K562 (cell line): ENCODE results near the gene NELFA. TPM values are rescaled to one million over a fixed set of nuclear protein-coding genes. Genes with fewer than 3 reads are reported as not detected.

Source experiments
- CBFA2T2 ChIP-seq: fragments of 450-650 bp; conservative IDR thresholded peaks from 2 replicates; pipeline ENCODE4 v1.6.1; 2017; ENCODE audit warnings: mild to moderate bottlenecking
- FOSL1 ChIP-seq: fragments of 200-800 bp; sonication (Bioruptor generic); conservative IDR thresholded peaks from 2 replicates; pipeline ENCODE4 v1.6.1; 2016; ENCODE audit warnings: missing genetic modification characterization, missing compliant biosample characterization
- KDM1A ChIP-seq, 2 experiments: fragments of 450-650 bp; IDR thresholded peaks; 2 replicates each; pipeline ENCODE4 v1.6.1; 2016; ENCODE audit warnings: mild to moderate bottlenecking in 2 of 2
- MGA ChIP-seq: fragments of 450-650 bp; IDR thresholded peaks from 2 replicates; pipeline ENCODE4 v1.6.1; 2016; ENCODE audit warnings: mild to moderate bottlenecking, moderate library complexity
- NR2C2 ChIP-seq, 2 experiments: fragments of 200-800 bp in 1 of 2; sonication (Bioruptor generic) in 1 of 2; sonication (generic) in 1 of 2; formaldehyde crosslinking in 1 of 2; IDR thresholded peaks; 2 replicates each; pipeline versions ENCODE4 v1.6.1 to v1.8.0; 2016 to 2022; ENCODE audit warnings: mild to moderate bottlenecking in 1 of 2, missing compliant biosample characterization in 1 of 2, missing genetic modification characterization in 1 of 2, missing genetic modification reagents in 1 of 2
- RERE ChIP-seq: sonication (generic); formaldehyde crosslinking; IDR thresholded peaks from 2 replicates; pipeline ENCODE4 v1.8.0; 2023; ENCODE audit warnings: missing genetic modification reagents, mild to moderate bottlenecking, borderline replicate concordance
- ZFP91 ChIP-seq: sonication (generic); formaldehyde crosslinking; IDR thresholded peaks from 2 replicates; pipeline ENCODE4 v1.8.0; 2022; ENCODE audit warnings: mild to moderate bottlenecking, missing genetic modification reagents
- polyA plus RNA-seq, 8 experiments: library from polyadenylated mRNA; depleted of rRNA in 4 of 8; stranded (reverse) in 5 of 8; unstranded in 3 of 8; fragments of >200 nt; fragmentation: Nextera tagmentation in 2 of 8; fragmentation: Illumina TruSeq in 1 of 8; extraction: Ambion mirVana in 2 of 8; extraction: Trizol in 1 of 8; gene quantifications; 2 replicates each; pipeline versions ENCODE4 v1.2.1 to v1.2.3, GENCODE V29; 2011 to 2014; ENCODE audit warnings: inconsistent platforms in 1 of 8, missing spikeins in 1 of 8
- total RNA-seq, 7 experiments: library from RNA; depleted of rRNA in 6 of 7; stranded (reverse); fragments of >200 nt in 6 of 7; fragmentation: Illumina TruSeq in 2 of 7; extraction: Trizol in 2 of 7; gene quantifications; 2 replicates each; pipeline versions ENCODE4 v1.2.1 to v1.2.3, GENCODE V29; 2011 to 2021; ENCODE audit warnings: low replicate concordance in 1 of 7

Gene NELFA
- total and polyA plus RNA-seq, 9 of the 15 experiments (the other 6 are each of a cell fraction or from before 2014, with no cell fraction given): 0.76 to 59.6 (median 14.8) TPM

GRCh38 chr4:2006956-2007653 is 1.7 kb downstream of the NELFA start (continued):
- TF ChIP-seq RERE (CRISPR knock-in tag) (no peak), NR2C2 (CRISPR knock-in tag; IDR thresholded peaks at IDR 0.05) (0 out of 2 replicates have a peak, but pooled peaks have one; percentile 26), NR2C2 (tag; IDR thresholded peaks at IDR 0.05) (peak; percentile 63), MGA (peak; percentile 62; the same call in 1 of the 2 replicates), CBFA2T2 (no peak), KDM1A (IDR thresholded peaks at IDR 0.05) (peak in 1 of 2 experiments; percentile 58; a peak in 1 of 4 replicates), FOSL1 (tag) (peak; percentile 56), ZFP91 (CRISPR knock-in tag) (0 out of 2 replicates have a peak, but pooled peaks have one; percentile 14)
